NCI-H1092 (cell line): ENCODE results near the gene NRAP.
A peak's percentile ranks its signal among the peaks of the same experiment; 100 is the strongest.

Experiments used
- DNase-seq: peaks from one replicate; lab custom pipeline; 2025; lab: John Stamatoyannopoulos, UW

Gene NRAP

GRCh38 chr10:113641702-113642101, 22.1 kb downstream of the NRAP start:
- DNase-seq, result no peak

- no peak for DNase-seq
These were observed 23.9 kb downstream of the NRAP start for GRCh38 chr10:113639966-113640365.

DNA sequence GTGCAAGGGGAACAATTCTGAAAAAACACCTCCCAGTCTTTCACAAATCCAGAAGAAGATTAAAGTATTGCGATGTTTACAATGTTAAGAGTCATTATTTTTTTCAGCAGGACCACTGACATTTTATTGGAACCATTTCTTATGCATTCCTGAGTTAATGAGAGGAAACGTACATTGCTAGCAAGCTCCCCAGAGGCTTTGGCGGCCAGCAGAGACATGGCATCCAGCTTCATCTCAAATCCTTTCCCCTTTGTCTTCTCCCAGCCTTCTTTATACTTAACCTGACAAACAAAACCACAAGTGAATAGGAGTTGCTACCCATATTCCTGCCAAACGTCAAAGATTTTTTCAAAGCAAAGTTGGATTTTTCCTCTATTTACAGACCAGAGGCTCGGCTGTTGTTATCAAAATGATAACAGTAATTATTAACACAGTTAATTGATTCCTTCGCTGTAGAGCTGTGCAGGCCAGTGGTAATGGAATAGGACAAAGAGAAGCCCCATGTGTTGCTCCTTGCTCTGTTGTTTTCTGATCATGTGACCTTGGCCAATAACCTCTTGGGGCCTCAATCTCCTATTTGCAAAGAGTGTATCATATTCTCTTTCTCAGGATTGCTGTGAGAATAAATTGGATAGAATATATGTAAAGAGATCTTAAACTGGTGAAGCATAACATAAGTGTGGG, 32.0 kb downstream of the NRAP start:
- DNase-seq, result no peak

- DNase-seq, result no peak
These were observed 32.8 kb downstream of the NRAP start for GRCh38 chr10:113630929-113631533.

- no peak for DNase-seq
These were observed 35.2 kb downstream of the NRAP start for GRCh38 chr10:113628607-113629153.

DNA sequence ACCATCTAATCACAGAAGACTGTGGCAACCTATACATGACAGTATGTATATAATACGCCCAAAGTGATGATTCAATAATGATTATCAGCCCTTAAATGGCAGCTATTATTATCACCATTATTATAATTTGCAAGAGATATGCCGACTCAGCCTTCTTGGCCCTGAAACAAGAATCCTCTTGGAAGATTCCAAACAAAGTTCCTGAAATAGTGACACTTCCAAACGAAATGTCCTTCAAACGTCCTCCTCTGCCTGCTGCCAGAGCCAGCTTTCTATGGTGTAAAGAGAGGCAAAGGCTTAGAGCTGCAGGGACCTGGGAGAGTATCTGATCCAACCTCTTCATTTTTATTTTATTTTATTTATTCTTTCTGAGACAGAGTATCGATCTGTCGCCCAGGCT, 36.0 kb downstream of the NRAP start:
- DNase-seq, result no peak

DNA sequence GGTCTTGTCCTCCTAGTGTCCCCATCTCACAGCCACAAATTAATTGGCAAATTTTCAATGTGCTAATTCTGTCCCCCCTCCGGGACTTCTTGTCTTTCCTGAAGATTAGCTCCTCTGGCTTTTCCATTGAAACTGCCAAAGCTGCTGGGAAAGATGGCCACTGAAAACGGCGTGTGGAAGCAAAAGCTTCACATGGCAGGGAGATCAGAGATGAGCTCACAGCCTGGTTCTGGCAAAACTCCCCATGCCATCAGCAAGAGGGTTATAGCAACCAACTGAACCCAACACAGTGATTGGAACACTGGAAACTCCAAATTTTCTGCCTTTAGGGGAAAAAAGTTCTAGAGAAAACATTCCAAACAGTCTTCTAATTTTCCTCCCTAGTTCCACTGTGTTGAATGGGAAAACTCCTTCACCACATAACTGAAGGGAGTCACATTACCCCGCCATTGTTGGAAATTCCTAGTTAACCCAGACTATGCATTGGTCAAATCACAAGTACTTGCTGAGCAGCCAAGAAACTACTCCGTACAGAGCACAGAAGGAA, 37.0 kb downstream of the NRAP start:
- no peak for DNase-seq

DNA sequence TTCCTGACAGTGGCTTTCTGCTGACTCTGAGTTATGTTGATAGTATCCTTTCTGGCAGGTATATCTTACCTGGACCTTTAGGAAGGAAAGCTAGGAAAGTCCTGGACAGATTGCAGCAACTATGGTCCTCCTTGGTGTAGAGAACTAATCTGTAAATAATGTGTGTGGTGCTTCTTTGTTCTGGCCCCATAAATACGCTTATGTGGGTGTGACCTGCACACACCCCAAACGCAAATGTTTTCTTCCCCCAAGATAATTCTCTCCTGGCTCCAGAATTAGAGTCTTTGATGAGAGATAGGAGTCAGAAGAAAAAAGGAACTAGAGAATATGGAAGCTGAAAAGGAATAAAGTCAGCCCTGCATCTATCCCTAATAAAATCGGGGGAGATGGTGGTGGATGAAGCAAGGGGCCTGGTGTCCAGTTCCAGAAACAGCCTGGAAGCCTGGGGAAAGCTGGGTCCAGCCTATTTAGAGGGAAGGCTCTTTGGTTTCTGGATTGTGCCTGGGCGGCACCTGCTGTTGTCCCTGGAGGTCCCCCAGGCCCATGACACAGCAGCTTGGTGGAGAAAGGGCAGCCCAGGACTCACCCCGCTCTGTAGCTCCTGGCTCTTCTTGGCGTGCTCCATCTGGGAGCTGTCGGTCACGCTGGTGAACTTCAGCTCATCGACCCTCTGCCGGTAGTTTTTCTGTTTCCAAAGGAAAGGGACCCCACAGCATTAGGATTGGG, 38.2 kb downstream of the NRAP start:
- DNase-seq, result no peak

- DNase-seq, result no peak
These were observed 41.0 kb downstream of the NRAP start for GRCh38 chr10:113622831-113623230.

- DNase-seq, result no peak
These were observed 42.0 kb downstream of the NRAP start for GRCh38 chr10:113621799-113622198.

DNA sequence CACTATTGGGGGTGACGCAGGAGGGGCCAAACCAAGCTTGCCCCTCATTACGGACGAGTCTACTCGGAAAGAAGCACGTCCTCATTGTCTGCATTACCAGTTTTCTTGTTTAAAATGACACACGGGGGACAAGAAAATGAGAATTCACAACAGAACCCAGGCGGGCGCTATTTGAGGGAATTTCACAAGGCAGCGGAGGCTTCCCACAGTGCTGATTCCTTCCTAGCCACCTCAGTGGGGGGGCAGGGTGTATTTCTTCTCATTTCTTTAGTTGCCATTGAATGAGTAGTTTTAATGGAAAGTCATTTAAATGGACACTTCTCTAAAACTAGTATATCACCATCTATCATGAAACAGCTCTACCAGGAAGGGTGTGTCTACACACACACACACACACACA, 42.9 kb downstream of the NRAP start:
- no peak for DNase-seq

- peak; percentile 28 for DNase-seq
These were observed 43.3 kb downstream of the NRAP start for GRCh38 chr10:113620511-113620910.

DNA sequence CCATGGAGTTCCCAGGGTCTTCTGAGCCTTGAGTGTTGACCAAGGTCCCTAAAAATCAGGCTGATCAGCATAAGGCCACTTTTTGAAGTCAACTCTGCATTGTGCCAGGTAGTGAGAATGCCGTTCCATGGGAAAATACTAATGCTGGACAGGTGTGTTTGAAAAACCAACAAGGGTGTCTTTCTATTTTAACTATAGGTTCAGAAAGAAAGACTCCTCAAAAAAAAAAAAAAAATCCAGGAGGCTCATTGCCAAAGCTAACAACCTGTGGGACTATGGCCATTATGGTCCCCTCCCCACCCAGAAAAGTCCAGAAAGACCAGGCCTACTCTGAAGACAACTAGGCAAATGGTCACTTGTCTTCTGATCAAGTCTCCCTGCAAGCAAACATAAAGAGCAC, 44.4 kb downstream of the NRAP start:
- DNase-seq, result no peak

GRCh38 chr10:113618338-113618737, 45.5 kb downstream of the NRAP start:
- DNase-seq, result no peak

DNA sequence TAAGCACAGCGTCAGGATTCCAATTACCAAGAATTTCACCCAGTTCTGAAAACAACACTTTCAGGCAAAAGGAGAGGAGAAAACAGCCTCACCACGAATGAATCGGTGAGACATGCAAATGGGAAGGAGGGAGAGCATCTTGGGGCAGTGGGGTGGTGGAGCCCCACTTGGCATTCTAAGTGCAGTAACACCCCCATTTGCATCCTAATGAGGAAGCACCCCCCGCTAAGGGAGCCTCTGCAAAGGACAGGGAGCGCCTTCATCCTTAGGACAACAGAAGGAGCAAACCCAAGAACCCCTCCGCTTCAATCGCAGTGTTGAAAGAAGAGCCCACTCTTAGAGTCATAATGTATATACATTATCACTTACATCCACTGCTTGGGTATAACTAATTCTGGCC, 46.8 kb downstream of the NRAP start:
- no peak for DNase-seq

DNA sequence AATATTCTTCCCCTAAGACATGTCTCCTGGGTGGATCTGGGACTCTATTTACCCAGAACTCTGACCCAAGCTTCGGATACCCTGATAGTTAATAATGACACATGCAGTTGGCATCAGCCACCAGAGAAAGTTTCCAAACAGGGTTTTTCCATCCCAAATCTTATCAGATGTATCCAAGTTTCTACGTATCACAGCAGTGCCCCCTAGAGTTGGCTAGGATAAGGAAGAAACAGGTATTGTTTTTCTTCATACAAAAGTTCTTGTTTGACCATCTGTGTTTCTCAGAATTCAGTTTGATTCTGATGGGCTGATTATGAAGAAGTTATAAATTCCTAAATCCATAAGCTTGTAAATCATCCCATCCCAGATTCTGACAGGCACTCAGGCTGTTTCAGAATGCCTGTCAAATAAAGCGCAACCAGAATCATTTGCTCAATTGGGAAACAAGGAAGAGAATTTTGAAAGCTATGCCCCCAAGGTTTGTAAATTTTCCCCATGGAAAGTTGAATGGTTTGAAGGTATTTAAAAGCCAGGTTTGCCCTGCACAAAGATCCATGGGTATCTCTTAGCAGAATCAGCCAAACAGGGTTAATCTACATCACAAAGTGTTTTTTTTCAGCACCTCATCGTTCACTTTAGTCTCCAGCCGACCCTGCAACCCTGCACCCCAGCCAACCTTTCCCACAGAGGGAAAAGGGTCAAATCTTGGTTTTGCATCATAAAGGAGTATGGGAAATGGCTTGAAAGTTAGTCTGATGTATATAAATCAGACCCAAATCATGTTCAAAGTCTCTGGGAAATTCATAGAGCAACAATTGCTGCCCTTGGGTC, 47.4 kb downstream of the NRAP start:
- no peak for DNase-seq

DNA sequence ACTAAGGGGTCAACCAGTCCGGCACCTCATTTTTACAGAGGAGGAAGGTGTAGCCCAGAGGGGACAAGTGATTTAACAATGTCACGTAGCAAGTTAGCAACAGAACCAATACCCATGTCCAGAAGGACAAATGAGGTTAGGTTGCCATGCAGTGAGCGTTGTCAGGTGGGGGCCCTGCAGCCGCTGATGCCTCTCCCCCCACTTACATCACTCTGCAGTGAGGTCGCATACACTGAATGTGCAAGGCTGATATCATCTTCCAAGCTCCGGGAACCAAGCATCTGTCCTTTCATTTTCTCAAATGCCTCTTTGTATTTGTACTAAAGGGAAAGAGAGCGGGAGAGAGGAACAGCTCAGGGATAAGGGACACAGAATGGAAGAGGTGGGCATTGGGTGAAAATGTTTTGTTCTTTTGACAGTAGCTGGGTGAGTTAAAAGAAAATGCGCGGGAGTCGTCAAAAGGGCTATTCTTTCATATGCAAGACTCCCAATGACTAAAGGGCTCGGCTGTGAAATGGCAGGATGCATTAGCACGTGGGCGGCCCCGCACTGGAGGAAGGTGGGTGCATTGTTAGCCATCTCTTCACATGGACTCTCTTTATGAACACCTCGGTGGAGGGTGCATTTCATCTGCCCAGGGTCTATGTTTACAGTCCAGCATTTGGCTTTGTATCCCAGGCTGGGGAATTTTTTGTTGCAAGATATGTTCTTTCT, 49.7 kb downstream of the NRAP start:
- no peak for DNase-seq

- no peak for DNase-seq
These were observed 50.4 kb downstream of the NRAP start for GRCh38 chr10:113613427-113613826.

DNA sequence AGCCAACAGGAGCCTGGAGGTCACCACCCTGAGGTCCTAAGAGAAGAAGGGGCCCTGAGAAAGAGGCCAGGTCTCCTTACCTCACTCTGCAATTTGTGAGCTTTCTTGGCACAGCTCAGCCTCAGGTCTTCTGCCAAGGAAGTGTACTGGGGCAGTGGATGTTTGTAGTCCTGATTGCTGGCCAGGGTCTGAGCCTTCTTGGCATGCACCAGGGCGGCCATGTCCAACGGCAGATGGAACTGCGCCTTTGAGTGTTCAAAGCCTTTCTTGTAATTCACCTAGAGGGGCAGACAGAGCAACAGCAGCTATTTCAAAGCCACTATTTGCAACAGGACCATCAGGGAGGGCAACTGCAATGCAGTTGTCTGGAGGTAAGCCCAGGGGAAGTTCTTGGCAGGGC, 51.7 kb downstream of the NRAP start:
- no peak for DNase-seq

DNA sequence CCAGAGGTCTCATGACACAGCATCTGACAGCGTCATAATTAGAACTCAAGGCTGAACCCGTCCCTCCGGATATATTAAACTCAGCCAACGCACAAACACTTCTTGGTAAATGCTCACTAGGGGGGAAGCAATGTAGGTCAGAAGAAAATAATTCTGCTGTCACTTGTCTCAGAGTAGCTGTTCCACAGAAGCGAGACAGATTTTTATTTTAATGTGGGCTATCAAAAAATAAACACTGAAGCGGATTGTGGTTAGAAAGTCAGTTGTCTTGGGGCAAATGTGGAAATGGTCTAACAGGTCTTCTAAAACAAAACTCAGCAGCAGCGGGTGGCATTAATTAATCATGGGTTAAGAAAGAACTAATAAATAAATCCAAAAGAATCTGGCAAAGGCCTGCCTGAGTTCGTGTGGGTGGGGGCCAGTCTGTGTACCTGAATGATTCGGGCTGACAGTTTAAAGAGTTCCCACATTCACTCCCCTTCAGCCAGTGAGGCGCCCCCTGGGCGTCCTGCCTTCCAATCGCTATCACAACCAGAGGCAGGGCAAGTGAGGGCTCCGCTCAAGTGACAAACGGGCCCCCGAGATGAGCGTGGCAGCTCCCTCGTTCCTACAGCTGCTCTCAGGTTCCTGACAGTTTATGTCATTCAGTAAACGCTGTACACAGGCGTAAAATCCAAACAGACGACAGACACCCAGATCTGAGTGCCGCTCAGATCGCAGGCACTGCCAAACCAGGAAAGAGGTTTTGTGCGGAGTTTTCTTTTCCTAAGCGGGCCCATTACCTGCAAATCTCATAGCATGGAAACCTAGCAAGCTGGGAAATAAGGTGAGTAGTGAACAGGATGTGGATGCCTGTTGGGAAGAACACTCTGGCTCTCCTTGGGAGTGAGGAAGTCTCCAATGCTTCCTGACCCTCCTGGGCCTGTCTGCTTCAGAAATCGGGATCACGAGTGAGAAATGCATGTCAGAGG, 52.9 kb downstream of the NRAP start:
- DNase-seq, result no peak
